HFFc6 (cell line): ENCODE measurements around the gene RBMY1D. TPM values are rescaled to one million over a fixed set of nuclear protein-coding genes. Genes with fewer than 3 reads are reported as not detected.
"Not testable (repeated sequence)": the region's sequence is repeated elsewhere in the genome, so short reads cannot be mapped to it uniquely, and the experiment has no call there.

Experiments
- DNase-seq: peaks from one replicate; pipeline ENCODE4 v3.0.0-alpha.2; 2018
- H3K27ac Mint-ChIP-seq: 2 replicates; pipeline ENCODE4 v1.8.0; 2020; ENCODE audit warnings: mild to moderate bottlenecking, mixed read lengths
- H3K27me3 Mint-ChIP-seq: 2 replicates; pipeline ENCODE4 v1.8.0; 2021; ENCODE audit warnings: mild to moderate bottlenecking, moderate library complexity, mixed read lengths; ENCODE audit not compliant: insufficient read depth
- H3K36me3 Mint-ChIP-seq: 2 replicates; pipeline ENCODE4 v1.8.0; 2021; ENCODE audit warnings: low read depth, mixed read lengths
- H3K4me1 Mint-ChIP-seq: 2 replicates; pipeline ENCODE4 v1.8.0; 2020; ENCODE audit warnings: low read depth, mixed read lengths
- H3K4me3 Mint-ChIP-seq: 2 replicates; pipeline ENCODE4 v1.8.0; 2020; ENCODE audit warnings: mild to moderate bottlenecking, moderate library complexity, mixed read lengths
- H3K9me3 Mint-ChIP-seq: 2 replicates; pipeline ENCODE4 v1.8.0; 2020; ENCODE audit warnings: mild to moderate bottlenecking, mixed read lengths
- CTCF ChIP-seq: fragments of 200-600 bp; sonication (generic); IDR thresholded peaks from 2 replicates; pipeline ENCODE4 v1.5.0; 2021; ENCODE audit warnings: antibody characterized with exemption, mild to moderate bottlenecking
- long read RNA-seq: library from polyadenylated mRNA; unstranded; transcript quantifications from one replicate; pipeline ENCODE4 v2.0.0, GENCODE V29; 2019
- total RNA-seq, 6 experiments: library from RNA; stranded (reverse); fragmentation: NEBNext Ultra II Directional; extraction: Animal tissue kit (Norgen Biotek cat#: 25700); gene quantifications; 2 replicates in 1 of 6; 3 replicates in 5 of 6; pipeline ENCODE4 v1.2.3, GENCODE V29; 2021

Gene RBMY1D
- total RNA-seq = not detected
- long read RNA-seq = 0 reads

- not testable (repeated sequence) for DNase-seq, H3K4me1 Mint-ChIP-seq, H3K9me3 Mint-ChIP-seq, H3K4me3 Mint-ChIP-seq, H3K36me3 Mint-ChIP-seq, H3K27me3 Mint-ChIP-seq, H3K27ac Mint-ChIP-seq
Observed at GRCh38 chrY:21894426-21894825, at the start of gene RBMY1D. Gene RBMY1D (minus strand): TSS chrY:21894526. CDS start chrY:21892513, 2,013 bp downstream.

- not testable (repeated sequence) for H3K27me3 Mint-ChIP-seq, H3K4me3 Mint-ChIP-seq, H3K9me3 Mint-ChIP-seq, H3K36me3 Mint-ChIP-seq, H3K27ac Mint-ChIP-seq, H3K4me1 Mint-ChIP-seq, DNase-seq
Observed at GRCh38 chrY:21917932-21918331, 23.6 kb upstream of the RBMY1D start, which contains the start of gene RBMY1E. Gene RBMY1E (minus strand): TSS chrY:21918032. CDS start chrY:21916054, 1,978 bp downstream.

DNA sequence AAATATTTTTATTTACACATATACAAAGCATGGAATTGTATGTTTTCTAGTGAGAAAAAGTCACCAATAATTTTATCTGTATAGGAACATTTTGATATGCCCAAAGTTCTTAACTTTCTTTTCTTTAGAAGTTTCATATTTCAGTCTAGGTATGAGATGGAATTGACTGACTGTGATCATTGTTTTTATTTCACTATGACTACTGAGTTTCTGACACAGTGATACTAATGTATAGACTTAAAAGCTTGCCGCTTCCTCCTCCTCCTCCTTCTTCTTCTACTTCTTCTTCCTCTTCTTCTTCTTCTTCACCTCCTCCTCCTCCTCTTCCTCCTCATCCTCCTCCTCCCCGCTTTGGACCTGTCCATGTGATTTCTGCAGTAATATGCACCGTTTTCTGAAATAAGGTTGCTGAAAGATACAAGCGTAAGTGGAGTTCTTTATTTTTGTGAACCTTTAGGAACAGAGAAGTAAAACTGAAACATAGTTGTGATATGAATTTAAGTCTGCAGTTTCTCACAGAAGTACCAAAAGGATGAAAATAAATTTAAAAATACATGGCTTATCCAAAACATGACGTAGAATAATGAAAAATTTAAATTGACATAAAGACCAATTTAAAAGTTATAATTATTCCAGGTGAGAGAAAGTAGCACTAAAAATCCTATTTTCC lies 24.8 kb downstream of the RBMY1D start:
- not testable (repeated sequence) for H3K27ac Mint-ChIP-seq, DNase-seq, H3K4me1 Mint-ChIP-seq, H3K9me3 Mint-ChIP-seq, H3K4me3 Mint-ChIP-seq, H3K27me3 Mint-ChIP-seq, H3K36me3 Mint-ChIP-seq

DNA sequence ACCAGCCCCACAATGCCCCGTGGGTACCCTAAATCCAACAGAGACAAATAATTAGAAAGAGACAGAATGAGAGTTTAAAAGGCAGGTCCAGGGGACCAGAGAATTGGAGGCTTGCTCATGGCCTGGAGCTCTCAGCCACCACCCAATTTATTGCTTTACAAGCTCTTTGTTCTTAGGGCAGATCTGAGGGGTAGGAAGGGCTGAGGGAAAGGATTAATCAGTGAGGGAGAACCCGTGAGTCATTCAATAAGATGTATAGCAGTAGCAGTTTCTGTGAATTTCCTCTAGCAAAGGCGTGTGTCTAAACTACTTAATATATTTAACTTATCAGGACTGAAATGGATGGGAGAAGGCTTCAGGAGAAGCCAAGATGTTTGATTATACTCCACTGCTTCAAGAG lies 48.8 kb downstream of the RBMY1D start:
- Mint-ChIP-seq H3K27ac (no peak overlapping the region), H3K36me3 (no peaks in the 10 kb centered on the region), H3K27me3 (no peaks in the 10 kb centered on the region; the same call in 1 of the 2 replicates), H3K4me1 (no peaks in the 10 kb centered on the region), H3K9me3 (peaks cover 5% of the 10 kb centered on the region), H3K4me3 (no peak overlapping the region)
- no peak for DNase-seq
- TF ChIP-seq CTCF = no peak

GRCh38 chrY:21842090-21842489 lies 52.2 kb downstream of the RBMY1D start:
- DNase-seq = no peak
- no peak for TF ChIP-seq CTCF
- H3K27ac Mint-ChIP-seq = no peak overlapping the region
- no peak overlapping the region for H3K4me3 Mint-ChIP-seq
- no peaks in the 10 kb centered on the region for H3K36me3 Mint-ChIP-seq
- H3K9me3 Mint-ChIP-seq = peaks cover 5% of the 10 kb centered on the region
- no peaks in the 10 kb centered on the region; the same call in 1 of the 2 replicates for H3K27me3 Mint-ChIP-seq
- H3K4me1 Mint-ChIP-seq = no peaks in the 10 kb centered on the region

DNA sequence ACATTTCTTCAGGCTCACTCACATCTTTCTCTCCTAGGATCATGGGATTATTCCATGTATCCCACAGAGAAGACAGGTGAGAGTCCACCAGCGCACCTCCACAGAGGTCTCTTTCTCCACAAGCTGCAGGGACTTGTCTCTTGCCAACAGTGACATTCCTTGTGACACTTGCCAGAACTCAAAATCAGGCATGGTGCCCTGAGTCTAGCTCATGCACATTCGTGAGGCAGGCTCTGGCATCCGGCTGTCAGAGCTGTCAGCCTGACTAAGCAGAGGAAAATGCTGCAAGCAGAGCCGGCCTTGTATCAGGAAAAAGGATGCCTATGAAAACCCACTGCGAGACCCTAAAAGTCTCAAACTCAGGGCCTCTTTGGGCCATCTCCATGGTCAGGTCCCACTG lies 54.8 kb downstream of the RBMY1D start:
- H3K27ac Mint-ChIP-seq = no peak overlapping the region
- H3K27me3 Mint-ChIP-seq = no peaks in the 10 kb centered on the region; the same call in 1 of the 2 replicates
- H3K36me3 Mint-ChIP-seq = no peaks in the 10 kb centered on the region
- TF ChIP-seq CTCF = no peak
- DNase-seq = no peak
- H3K4me1 Mint-ChIP-seq = no peaks in the 10 kb centered on the region
- no peaks in the 10 kb centered on the region for H3K9me3 Mint-ChIP-seq
- no peak overlapping the region for H3K4me3 Mint-ChIP-seq

DNA sequence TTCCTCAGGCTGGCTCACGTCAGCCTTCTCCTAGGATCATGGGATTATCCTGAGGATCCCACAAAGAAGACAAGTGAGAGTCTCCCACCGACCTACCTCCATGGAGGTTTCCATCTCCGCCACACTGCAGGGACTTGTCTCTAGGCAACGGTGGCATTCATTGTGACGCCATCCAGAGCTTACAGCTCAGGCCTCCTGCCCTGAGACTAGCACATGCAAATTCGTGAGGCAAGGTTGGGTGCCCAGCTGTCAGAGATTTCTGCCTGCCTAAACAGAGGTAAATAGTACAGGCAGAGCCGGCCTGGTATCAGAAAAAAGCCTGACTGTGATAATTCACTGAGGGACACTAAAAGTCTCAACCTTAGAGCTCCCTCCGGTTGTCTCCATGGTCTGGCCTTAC lies 58.0 kb downstream of the RBMY1D start:
- Mint-ChIP-seq H3K4me1 (no peaks in the 10 kb centered on the region), H3K36me3 (no peaks in the 10 kb centered on the region), H3K27me3 (no peaks in the 10 kb centered on the region; the same call in 1 of the 2 replicates), H3K9me3 (peaks cover 4% of the 10 kb centered on the region), H3K27ac (no peak overlapping the region), H3K4me3 (no peak overlapping the region)
- no peak for DNase-seq
- TF ChIP-seq CTCF = no peak
